Endothelial cell of umbilical vein (primary cell): ENCODE measurements around the gene OR8B12. TPM values are rescaled to one million over a fixed set of nuclear protein-coding genes. Genes with fewer than 3 reads are reported as not detected.

Experiments used
- BruUV-seq: library from RNA; stranded (reverse); fragments of 400-500 nt; replicated peaks from 2 replicates; lab custom pipeline; 2021; lab: Mats Ljungman, UMichigan
- CTCF ChIA-PET: fragments of 300-600, 350-600 bp; sonication (Branson Sonifier 250); formaldehyde crosslinking; loops from one replicate; lab custom pipeline; 2021; ENCODE audit warnings: antibody characterized with exemption, inconsistent platforms; lab: Charles Lee
- POLR2A ChIA-PET: fragments of 300-600, 350-600 bp; sonication (Branson Sonifier 250); formaldehyde crosslinking; loops from one replicate; lab custom pipeline; 2021; ENCODE audit warnings: antibody characterized with exemption, inconsistent platforms; lab: Charles Lee
- DNase-seq: peaks from one replicate; pipeline ENCODE4 v3.0.0-alpha.2; 2011; ENCODE audit warnings: low read depth, low spot score
- FAIRE-seq: peaks from 2 replicates; lab custom pipeline; 2011; peaks lifted over from hg19 to GRCh38; lab: Jason Lieb, UNC
- H2AFZ ChIP-seq: 2 replicates; pipeline ENCODE4 v1.6.0; 2012; ENCODE audit warnings: low read depth, low read length, control low read depth, inconsistent platforms
- H3K27ac ChIP-seq: 2 replicates; pipeline ENCODE4 v1.5.1; 2011; ENCODE audit warnings: low read depth, mild to moderate bottlenecking, control low read depth, low read length, moderate library complexity; ENCODE audit not compliant: insufficient read depth
- H3K27me3 ChIP-seq, 2 experiments: 2 replicates each; pipeline versions ENCODE4 v1.6.0 to v1.6.1; 2011; ENCODE audit warnings: low read length in 2 of 2, mixed read lengths in 1 of 2; ENCODE audit not compliant: control insufficient read depth in 2 of 2, insufficient read depth in 2 of 2
- H3K36me3 ChIP-seq, 2 experiments: 2 replicates in 1 of 2; 3 replicates in 1 of 2; pipeline ENCODE4 v1.5.1; 2011; ENCODE audit warnings: low read length in 2 of 2, mild to moderate bottlenecking in 1 of 2, moderate library complexity in 1 of 2; ENCODE audit not compliant: control insufficient read depth in 2 of 2, insufficient read depth in 2 of 2; ENCODE audit errors: extremely low read depth in 1 of 2
- H3K4me1 ChIP-seq: 3 replicates; pipeline ENCODE4 v1.5.1; 2011; ENCODE audit warnings: mild to moderate bottlenecking, low read length; ENCODE audit not compliant: control insufficient read depth, insufficient read depth; ENCODE audit errors: extremely low read depth
- H3K4me2 ChIP-seq: 2 replicates; pipeline ENCODE4 v1.6.1; 2011; ENCODE audit warnings: low read length, control low read depth, mixed read lengths; ENCODE audit not compliant: insufficient read depth
- H3K4me3 ChIP-seq, 3 experiments: fragments of 200-600 bp in 1 of 3; sonication (generic), shearing (Covaris generic) in 1 of 3; replicated peaks in 1 of 3; 2 replicates each; pipeline ENCODE4 v1.5.1; 2011 to 2016; ENCODE audit warnings: control low read depth in 3 of 3, low read length in 3 of 3, mild to moderate bottlenecking in 2 of 3, inconsistent platforms in 1 of 3, low read depth in 1 of 3, moderate library complexity in 1 of 3; ENCODE audit not compliant: insufficient read depth in 1 of 3
- H3K79me2 ChIP-seq: 2 replicates; pipeline ENCODE4 v1.6.0; 2012; ENCODE audit warnings: low read length, inconsistent platforms; ENCODE audit not compliant: control insufficient read depth, insufficient read depth
- H3K9ac ChIP-seq: replicated peaks from 2 replicates; pipeline ENCODE3; 2011; ENCODE audit warnings: low read length, control low read depth; ENCODE audit not compliant: insufficient read depth; ENCODE audit errors: extremely low read depth
- H3K9me1 ChIP-seq: replicated peaks from 3 replicates; pipeline ENCODE4 v1.6.0; 2011; ENCODE audit warnings: mild to moderate bottlenecking, low read length; ENCODE audit not compliant: control insufficient read depth, insufficient read depth; ENCODE audit errors: extremely low read depth
- H3K9me3 ChIP-seq: replicated peaks from 2 replicates; pipeline ENCODE4 v1.5.1; 2012; ENCODE audit warnings: low read length, inconsistent platforms; ENCODE audit not compliant: control insufficient read depth, insufficient read depth
- H4K20me1 ChIP-seq: replicated peaks from 2 replicates; pipeline ENCODE3; 2011; ENCODE audit warnings: mild to moderate bottlenecking, low read length; ENCODE audit not compliant: control insufficient read depth, insufficient read depth; ENCODE audit errors: extremely low read depth
- EZH2 ChIP-seq: IDR thresholded peaks from 2 replicates; pipeline ENCODE4 v1.6.1; 2012; ENCODE audit warnings: borderline replicate concordance, low read depth, mild to moderate bottlenecking, moderate library complexity, low read length, inconsistent platforms; ENCODE audit not compliant: severe bottlenecking
- FOS ChIP-seq: IDR thresholded peaks from 2 replicates; pipeline ENCODE4 v1.6.1; 2011; ENCODE audit warnings: mild to moderate bottlenecking, low read length, moderate library complexity, borderline replicate concordance; ENCODE audit not compliant: insufficient read depth
- GATA2 ChIP-seq: IDR thresholded peaks from 2 replicates; pipeline ENCODE4 v1.7.0; 2011; ENCODE audit warnings: low read depth, mild to moderate bottlenecking, moderate library complexity, mixed read lengths, low read length; ENCODE audit not compliant: insufficient read length, insufficient read depth
- JUN ChIP-seq: IDR thresholded peaks from 2 replicates; pipeline ENCODE4 v1.6.1; 2011; ENCODE audit warnings: borderline replicate concordance, low read depth; ENCODE audit not compliant: insufficient read length, insufficient read depth
- POLR2A ChIP-seq: IDR thresholded peaks from 2 replicates; pipeline ENCODE4 v1.6.1; 2012; ENCODE audit warnings: low read depth, mild to moderate bottlenecking, control low read depth, low read length
- POLR2AphosphoS5 ChIP-seq: IDR thresholded peaks from 2 replicates; pipeline ENCODE4 v1.6.1; 2012; ENCODE audit warnings: low read depth, mild to moderate bottlenecking, control low read depth, low read length, moderate library complexity; ENCODE audit not compliant: insufficient read depth
- dilution Hi-C: fragments of 300-500 bp; cut with MboI; formaldehyde crosslinking; loops from one replicate; pipeline ENCODE4 v1.15.0; 2019; ENCODE audit warnings: low sequenced_read_pairs; ENCODE audit not compliant: extremely low pct_ligation_motif_present
- intact Hi-C: fragments of 100-400 bp; cut with micrococcal nuclease; formaldehyde crosslinking; loops from one replicate; pipeline ENCODE4 v1.10.0; 2022
- polyA plus RNA-seq, 4 experiments: library from polyadenylated mRNA; depleted of rRNA in 3 of 4; stranded (reverse) in 3 of 4; unstranded in 1 of 4; fragments of >200 nt; gene quantifications; 2 replicates each; pipeline versions ENCODE4 v1.2.1 to v1.2.3, GENCODE V29; 2011 to 2012; ENCODE audit warnings: missing spikeins in 1 of 4
- total RNA-seq: library from RNA; stranded (reverse); gene quantifications from 2 replicates; pipeline ENCODE4 v1.2.3, GENCODE V29; 2021
- TF ChIP-seq, protein P1 (sequence below), 2 donors: IDR thresholded peaks; 1 replicate in 1 of 2; 2 replicates in 1 of 2; pipeline ENCODE4 v1.5.1; 2011; ENCODE audit warnings: low read length in 2 of 2, mild to moderate bottlenecking in 2 of 2, moderate library complexity in 2 of 2, control low read depth in 1 of 2, inconsistent platforms in 1 of 2, low read depth in 1 of 2; ENCODE audit not compliant: insufficient read depth in 1 of 2; ENCODE audit errors: extremely low read depth in 1 of 2
- TF ChIP-seq, protein P2 (sequence below): IDR thresholded peaks from 2 replicates; pipeline ENCODE4 v1.6.1; 2011; ENCODE audit not compliant: insufficient read depth, insufficient read length

OR8B12 gene
- total and polyA plus RNA-seq, 2 donors (not counting 3 experiments of a cell fraction or from before 2014, with no cell fraction given) = not detected

DNA sequence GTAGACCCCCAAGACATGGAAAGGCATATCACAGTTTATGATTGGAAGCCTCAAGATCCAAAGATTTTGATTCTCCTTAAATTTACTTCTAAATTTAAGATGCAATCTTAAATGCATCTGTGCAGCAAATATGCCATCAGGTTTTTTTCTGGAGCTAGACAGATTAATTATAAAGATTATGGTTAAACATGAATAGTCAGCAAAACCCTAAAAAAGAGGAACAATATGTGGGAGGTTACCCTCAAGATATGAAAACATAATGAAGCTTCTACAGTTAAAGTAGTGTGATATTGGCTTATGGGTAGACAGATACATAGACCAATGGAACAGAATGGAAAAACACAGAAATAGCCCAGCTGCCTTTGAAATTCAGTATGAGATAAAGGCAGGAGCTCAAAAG lies 31.7 kb downstream of the OR8B12 start:
- no peaks in the 10 kb centered on the region for H3K27me3 ChIP-seq
- H2AFZ ChIP-seq = no peak overlapping the region
- BruUV-seq = no TSS peak
- dilution Hi-C loops = no loop called here
- no peak overlapping the region for H3K27ac ChIP-seq
- no peak for TF ChIP-seq POLR2AphosphoS5
- TF ChIP-seq, protein P1, sequence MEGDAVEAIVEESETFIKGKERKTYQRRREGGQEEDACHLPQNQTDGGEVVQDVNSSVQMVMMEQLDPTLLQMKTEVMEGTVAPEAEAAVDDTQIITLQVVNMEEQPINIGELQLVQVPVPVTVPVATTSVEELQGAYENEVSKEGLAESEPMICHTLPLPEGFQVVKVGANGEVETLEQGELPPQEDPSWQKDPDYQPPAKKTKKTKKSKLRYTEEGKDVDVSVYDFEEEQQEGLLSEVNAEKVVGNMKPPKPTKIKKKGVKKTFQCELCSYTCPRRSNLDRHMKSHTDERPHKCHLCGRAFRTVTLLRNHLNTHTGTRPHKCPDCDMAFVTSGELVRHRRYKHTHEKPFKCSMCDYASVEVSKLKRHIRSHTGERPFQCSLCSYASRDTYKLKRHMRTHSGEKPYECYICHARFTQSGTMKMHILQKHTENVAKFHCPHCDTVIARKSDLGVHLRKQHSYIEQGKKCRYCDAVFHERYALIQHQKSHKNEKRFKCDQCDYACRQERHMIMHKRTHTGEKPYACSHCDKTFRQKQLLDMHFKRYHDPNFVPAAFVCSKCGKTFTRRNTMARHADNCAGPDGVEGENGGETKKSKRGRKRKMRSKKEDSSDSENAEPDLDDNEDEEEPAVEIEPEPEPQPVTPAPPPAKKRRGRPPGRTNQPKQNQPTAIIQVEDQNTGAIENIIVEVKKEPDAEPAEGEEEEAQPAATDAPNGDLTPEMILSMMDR (IDR thresholded peaks at IDR 0.05; ENCODE audit: extremely low read depth in 1 of 2, insufficient read depth in 1 of 2, low read depth in 1 of 2, low read length in 2 of 2) = no peak
- TF ChIP-seq GATA2 = no peak
- TF ChIP-seq FOS = no peak
- TF ChIP-seq EZH2 = no peak
- TF ChIP-seq JUN = no peak
- TF ChIP-seq, protein P2, sequence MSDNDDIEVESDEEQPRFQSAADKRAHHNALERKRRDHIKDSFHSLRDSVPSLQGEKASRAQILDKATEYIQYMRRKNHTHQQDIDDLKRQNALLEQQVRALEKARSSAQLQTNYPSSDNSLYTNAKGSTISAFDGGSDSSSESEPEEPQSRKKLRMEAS = no peak
- TF ChIP-seq POLR2A = no peak
- intact Hi-C loops = no loop called here
- no peaks in the 10 kb centered on the region for H3K4me1 ChIP-seq
- H4K20me1 ChIP-seq = no peaks in the 10 kb centered on the region
- no peaks in the 10 kb centered on the region for H3K79me2 ChIP-seq
- DNase-seq (no peak), FAIRE-seq (no peak)
- ChIA-PET POLR2A (no interaction called here), CTCF (interaction anchor here (1.1 kb wide), 1 partner anchor 10 kb away, joined by 3 read pairs; no protein-coding TSS in a partner anchor)
- no peaks in the 10 kb centered on the region for H3K9me1 ChIP-seq
- no peak overlapping the region for H3K4me3 ChIP-seq
- no peak overlapping the region for H3K9ac ChIP-seq
- H3K36me3 ChIP-seq = no peaks in the 10 kb centered on the region
- no peak overlapping the region for H3K4me2 ChIP-seq
- H3K9me3 ChIP-seq = no peaks in the 10 kb centered on the region
